ENCODE measurements around the gene RBFOX1.

The RBFOX1 gene

GRCh38 chr16:7332611-7333010 is at the start of gene RBFOX1:
RBFOX1 (plus strand) TSS chr16:7332845.
- DNase-seq (ENCODE audit: low spot score): no peak

DNA sequence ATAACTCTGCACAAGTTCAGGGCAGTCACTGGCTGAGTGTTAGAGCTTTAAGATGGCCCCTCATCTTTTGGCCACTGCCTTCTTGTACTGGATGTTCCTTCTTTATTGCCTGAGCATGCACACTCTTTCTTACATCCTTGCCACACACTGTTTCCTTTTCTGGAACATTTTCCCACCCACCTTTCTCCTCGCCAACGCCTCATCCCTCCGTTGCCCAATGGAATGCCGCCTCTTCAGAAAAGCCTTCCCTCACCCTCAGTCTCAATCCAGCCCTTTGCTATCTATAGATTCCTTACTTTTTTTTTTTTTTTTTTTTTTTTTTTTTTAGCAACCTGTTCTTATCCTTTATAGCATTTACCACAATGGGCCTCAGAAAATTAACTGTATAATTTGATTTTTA is 47.9 kb upstream of the RBFOX1 start:
- DNase-seq (ENCODE audit: low spot score): no peak

GRCh38 chr16:7285520-7285919 is 47.1 kb upstream of the RBFOX1 start:
- DNase-seq (ENCODE audit: low spot score): no peak

DNA sequence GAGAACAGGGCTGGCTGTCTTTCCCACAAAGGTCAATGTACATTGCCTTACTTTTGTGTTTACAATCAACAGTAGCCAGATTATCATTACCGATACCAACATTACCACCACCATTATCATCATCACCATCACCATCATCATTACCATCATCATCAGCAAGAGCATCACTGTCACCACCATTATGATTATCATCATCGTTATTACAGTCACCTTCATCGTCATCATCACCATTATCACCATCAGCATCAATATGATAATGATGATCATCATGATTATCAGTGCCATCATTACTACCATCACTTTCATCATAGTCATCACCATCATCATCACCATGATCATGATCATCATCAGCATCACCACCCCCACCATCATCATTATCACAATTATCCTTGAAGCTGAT is 43.3 kb upstream of the RBFOX1 start:
- DNase-seq (ENCODE audit: low spot score): no peak

- no peak for DNase-seq (ENCODE audit: low spot score)
These were observed 42.0 kb upstream of the RBFOX1 start for GRCh38 chr16:7290682-7291081.

GRCh38 chr16:7294020-7294419 is 38.6 kb upstream of the RBFOX1 start:
- no peak for DNase-seq (ENCODE audit: low spot score)

GRCh38 chr16:7303052-7303610 is 29.5 kb upstream of the RBFOX1 start:
- no peak for DNase-seq (ENCODE audit: low spot score)

DNA sequence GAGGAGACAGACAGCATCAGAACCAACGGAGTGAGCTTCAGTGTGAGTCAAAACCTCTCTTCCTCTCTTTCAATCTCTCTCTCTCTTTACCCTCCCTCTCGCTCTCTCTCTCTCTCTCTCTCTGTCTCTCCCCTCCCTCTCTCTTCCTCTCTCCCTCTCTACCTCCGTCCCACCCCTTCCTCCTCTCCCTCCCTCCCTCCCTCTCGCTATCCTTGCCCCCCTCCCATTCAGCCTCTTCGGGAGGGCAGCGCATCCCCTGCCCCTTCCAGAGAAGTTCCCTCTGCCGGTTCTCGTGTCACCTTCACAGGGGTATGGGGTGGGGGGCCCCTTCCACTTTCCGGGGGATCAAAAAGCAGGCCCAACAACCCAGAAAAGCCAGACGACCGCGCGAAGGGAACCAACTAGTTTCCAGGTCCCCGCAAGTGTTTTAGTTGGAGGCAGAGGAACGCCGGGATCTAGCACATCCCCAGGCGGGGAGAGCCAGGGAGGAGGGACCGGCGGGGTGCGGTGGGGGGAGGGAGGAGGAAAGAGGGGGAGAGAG is 28.9 kb upstream of the RBFOX1 start:
- DNase-seq (ENCODE audit: low spot score): no peak

DNA sequence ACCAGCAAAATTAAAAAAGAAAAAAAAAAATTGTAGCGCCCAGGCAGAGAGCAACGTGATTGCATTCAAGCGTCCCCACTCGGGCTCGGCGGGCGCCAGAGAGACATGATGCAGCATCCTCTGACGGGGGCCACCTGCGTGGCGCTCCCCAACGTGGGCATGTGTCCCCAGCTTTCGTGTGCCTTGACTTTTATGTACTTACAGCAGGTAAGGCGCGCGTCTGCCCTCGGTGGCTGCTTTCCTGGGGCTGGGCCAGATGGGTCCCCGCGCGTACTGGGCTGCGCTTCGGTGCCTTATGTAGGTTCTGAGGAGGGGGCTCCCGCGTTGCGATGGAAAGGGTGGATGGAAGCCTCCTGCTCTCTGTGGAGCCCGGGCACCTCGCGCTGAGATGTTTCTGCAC is 28.4 kb upstream of the RBFOX1 start:
- DNase-seq (ENCODE audit: low spot score): no peak

GRCh38 chr16:7304958-7305357 is 27.7 kb upstream of the RBFOX1 start:
- no peak for DNase-seq (ENCODE audit: low spot score)

GRCh38 chr16:7313170-7313569 is 19.5 kb upstream of the RBFOX1 start:
- DNase-seq (ENCODE audit: low spot score): no peak

DNA sequence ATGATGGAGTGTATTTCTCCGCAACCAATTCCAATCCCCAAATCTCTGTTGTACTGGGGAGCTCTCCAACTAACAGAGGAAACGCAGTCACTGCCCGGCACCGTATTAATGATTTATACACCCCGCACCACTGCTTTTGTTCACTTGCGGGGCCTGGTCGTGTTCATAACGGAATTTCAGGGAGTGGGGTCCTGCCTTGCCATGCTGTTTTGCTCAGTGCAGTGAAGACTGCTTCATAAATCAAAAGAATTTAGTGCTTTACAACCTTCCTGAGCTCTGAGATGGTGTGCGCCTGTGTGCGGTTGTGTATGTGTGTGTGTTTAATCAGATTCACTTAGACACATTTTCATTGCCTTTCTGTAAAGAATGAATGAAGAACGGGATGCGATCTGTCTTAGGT is 18.5 kb upstream of the RBFOX1 start:
- DNase-seq (ENCODE audit: low spot score): no peak

DNA sequence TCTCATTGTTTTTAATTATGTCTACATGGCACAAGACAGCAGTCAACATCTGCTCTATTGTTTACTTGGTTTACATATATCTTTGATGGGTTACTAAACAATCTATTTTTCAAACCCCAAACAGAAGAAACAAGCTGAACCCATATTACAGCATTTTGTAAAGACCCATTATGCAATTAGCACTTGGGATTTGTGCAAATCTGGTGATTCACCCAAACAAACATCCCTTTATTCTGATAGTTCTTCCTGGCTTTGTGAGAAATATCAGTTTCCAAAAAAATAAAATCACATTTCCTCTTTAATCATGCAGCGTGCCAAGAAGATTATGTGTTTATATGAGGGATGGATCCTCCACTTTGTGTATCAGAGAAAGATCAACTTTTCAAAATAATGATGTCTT is 16.8 kb upstream of the RBFOX1 start:
- DNase-seq (ENCODE audit: low spot score): no peak

GRCh38 chr16:7316281-7316888 is 16.3 kb upstream of the RBFOX1 start:
- no peak for DNase-seq (ENCODE audit: low spot score)

GRCh38 chr16:7317982-7318381 is 14.7 kb upstream of the RBFOX1 start:
- no peak for DNase-seq (ENCODE audit: low spot score)

- DNase-seq (ENCODE audit: low spot score): no peak
These were observed 14.0 kb upstream of the RBFOX1 start for GRCh38 chr16:7318686-7319085.

- DNase-seq (ENCODE audit: low spot score): no peak
These were observed 13.1 kb upstream of the RBFOX1 start for GRCh38 chr16:7319514-7319913.

GRCh38 chr16:7321661-7322060 is 11.0 kb upstream of the RBFOX1 start:
- no peak for DNase-seq (ENCODE audit: low spot score)

DNA sequence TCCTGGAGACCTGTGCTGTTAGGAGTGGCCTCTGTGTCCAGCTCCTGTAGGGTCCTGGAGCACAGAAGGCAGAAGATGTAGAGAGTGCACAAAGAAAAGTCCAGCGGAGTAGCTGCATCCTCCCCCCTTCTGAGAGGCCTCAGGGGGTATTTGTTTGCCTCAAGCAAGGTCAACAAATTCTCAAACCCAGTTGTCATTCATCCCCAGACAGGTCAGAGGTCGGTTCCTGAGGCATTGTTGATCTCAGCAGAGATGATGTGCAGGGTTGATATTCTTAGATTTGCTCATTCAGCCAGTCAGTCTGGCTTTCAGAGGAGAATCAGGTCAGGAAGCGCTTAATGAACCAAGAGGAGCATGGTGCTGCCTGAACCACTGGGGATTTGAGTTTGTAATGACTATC is 8.3 kb upstream of the RBFOX1 start:
- no peak for DNase-seq (ENCODE audit: low spot score)

- no peak for DNase-seq (ENCODE audit: low spot score)
These were observed 6.8 kb upstream of the RBFOX1 start for GRCh38 chr16:7325834-7326233.

DNA sequence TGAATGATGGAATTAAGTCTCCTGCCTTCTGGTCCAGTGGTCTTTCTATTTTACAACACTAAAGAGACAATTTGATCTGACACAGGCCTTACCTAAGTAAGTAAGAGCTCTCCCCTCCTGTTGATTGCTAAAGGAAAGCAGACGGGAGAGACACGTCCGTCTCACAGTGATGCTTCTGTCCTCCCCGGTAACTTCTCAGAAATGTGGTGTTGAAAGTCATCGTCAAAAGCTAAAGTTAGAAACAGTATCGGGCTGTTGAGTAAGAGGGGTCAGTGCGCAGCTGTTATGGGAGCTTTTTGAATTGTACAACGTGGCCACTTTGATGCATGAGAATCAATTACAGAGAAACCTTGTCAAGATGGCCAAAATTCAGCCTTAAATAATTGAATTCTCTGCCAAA is 1.9 kb upstream of the RBFOX1 start:
- DNase-seq (ENCODE audit: low spot score): no peak

- DNase-seq (ENCODE audit: low spot score): no peak
These were observed 648 bp upstream of the RBFOX1 start for GRCh38 chr16:7331997-7332396.

- DNase-seq (ENCODE audit: low spot score): no peak
These were observed 608 bp downstream of the RBFOX1 start for GRCh38 chr16:7333180-7333725.
